Uterus (tissue), 2 donors: ENCODE measurements around the gene SULF2.

Experiments used
- POLR2A ChIP-seq, 2 donors: fragments of 450-650 bp; IDR thresholded peaks; one replicate each; pipeline ENCODE4 v1.6.1; 2016; ENCODE audit warnings: antibody characterized with exemption in 2 of 2, mild to moderate bottlenecking in 1 of 2, moderate library complexity in 1 of 2
- TF ChIP-seq, protein P1 (sequence below), 4 experiments: fragments of 200-600 bp in 2 of 4; fragments of 450-650 bp in 2 of 4; sonication (generic) in 2 of 4; IDR thresholded peaks; one replicate each; pipeline ENCODE4 v1.5.1; 2016 to 2019; ENCODE audit warnings: antibody characterized with exemption in 4 of 4, mild to moderate bottlenecking in 2 of 4, moderate library complexity in 1 of 4

DNA sequence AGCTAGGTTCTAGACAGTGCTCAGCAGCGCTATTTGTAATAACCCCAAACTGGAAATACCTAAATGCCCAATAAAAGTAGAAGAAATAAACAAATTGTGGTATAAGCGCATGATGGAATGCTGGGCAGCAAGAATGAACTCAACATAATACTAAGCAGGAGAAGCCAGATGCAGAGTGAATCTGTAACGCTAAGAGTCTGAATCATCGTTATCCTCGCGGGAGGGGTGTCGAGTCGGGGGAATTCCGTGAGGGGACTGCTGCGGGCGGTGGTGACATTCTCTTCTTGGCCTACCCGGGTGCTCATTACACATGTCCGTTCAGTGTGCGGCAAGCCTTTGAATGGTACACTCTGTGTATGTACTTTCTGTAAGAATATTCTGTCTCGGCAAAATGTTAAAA is 83.7 kb downstream of the SULF2 start:
- TF ChIP-seq POLR2A (IDR thresholded peaks at IDR 0.05) = no peak
- TF ChIP-seq, protein P1, sequence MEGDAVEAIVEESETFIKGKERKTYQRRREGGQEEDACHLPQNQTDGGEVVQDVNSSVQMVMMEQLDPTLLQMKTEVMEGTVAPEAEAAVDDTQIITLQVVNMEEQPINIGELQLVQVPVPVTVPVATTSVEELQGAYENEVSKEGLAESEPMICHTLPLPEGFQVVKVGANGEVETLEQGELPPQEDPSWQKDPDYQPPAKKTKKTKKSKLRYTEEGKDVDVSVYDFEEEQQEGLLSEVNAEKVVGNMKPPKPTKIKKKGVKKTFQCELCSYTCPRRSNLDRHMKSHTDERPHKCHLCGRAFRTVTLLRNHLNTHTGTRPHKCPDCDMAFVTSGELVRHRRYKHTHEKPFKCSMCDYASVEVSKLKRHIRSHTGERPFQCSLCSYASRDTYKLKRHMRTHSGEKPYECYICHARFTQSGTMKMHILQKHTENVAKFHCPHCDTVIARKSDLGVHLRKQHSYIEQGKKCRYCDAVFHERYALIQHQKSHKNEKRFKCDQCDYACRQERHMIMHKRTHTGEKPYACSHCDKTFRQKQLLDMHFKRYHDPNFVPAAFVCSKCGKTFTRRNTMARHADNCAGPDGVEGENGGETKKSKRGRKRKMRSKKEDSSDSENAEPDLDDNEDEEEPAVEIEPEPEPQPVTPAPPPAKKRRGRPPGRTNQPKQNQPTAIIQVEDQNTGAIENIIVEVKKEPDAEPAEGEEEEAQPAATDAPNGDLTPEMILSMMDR (IDR thresholded peaks at IDR 0.05) = no peak
